Activated CD4-positive, alpha-beta T cell treated with anti-CD3 and anti-CD28 coated beads for 4 hours (primary cell): ENCODE measurements around the gene ZNF296.
A peak's percentile ranks its signal among the peaks of the same experiment; 100 is the strongest.
"Not testable (repeated sequence)": the region's sequence is repeated elsewhere in the genome, so short reads cannot be mapped to it uniquely, and the experiment has no call there.

Source experiments
- DNase-seq, 2 donors: peaks; one replicate each; pipeline ENCODE4 v3.0.0-alpha.2; 2020

The ZNF296 gene

GRCh38 chr19:45076029-45076850, at the start of gene ZNF296:
TSS of gene ZNF296 (minus strand) at chr19:45076478. CDS start at chr19:45076373, 105 bp downstream.
- peak; percentile 76 for DNase-seq

DNA sequence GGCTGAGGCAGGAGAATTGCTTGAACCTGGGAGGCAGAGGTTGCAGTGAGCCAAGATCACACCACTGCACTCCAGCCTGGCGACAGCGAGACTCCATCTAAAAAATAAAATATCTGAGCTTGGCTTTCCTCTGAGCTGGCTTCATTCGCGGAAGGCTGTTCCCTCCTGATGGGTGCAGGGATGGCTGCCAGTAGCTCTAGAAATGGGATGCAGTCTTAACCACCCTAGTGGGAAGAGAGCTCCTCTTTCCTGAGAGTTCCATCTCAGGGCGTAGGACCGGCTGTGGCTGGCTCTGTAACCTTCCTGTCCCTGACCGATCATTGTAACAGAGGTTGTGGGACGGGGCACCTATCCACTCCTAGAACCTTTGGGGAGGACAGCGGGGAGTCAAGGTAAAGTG, 49.1 kb upstream of the ZNF296 start:
- no peak for DNase-seq

DNA sequence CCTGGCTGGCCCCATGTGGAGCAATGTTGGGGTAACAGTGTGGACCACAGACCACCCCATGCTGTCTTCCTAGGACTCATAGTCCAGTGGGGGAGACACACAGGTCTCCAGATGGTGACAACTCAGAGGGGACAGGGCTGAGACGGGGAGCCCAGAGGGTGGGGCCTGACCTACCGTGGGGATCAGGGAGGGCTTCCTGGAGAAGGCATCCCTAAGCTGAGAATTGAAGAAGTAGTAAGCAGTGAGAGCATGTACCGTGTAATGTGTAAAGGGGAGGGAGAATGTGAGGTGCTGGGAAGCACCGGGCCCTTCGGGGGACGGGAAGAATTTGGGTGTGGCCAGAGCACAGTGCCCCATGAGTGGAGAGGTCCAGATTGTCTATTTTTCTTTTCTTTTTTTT, 47.7 kb upstream of the ZNF296 start:
- no peak for DNase-seq

DNA sequence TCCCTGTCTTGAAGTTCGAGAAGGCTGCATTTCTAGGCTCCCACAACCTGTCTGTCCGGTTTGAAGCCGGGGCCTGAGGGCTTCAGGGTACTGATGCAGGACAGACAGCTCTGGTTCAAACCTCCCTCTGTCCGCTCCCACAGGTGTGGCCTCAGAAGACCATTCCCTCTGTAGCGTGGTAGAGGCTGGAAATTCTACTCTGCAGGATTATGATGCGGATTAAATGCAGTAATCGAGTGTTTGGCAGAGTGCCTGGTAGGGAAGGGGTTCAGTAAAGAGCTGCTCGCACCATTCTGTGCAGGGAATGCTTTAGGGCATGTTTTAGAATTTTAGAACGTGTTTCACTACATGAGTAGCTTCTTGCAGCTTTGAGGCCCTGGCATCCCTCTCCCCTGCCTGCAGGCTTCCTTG, 47.2 kb upstream of the ZNF296 start:
- no peak for DNase-seq

- no peak for DNase-seq
These were observed 46.6 kb upstream of the ZNF296 start for GRCh38 chr19:45122832-45123231.

DNA sequence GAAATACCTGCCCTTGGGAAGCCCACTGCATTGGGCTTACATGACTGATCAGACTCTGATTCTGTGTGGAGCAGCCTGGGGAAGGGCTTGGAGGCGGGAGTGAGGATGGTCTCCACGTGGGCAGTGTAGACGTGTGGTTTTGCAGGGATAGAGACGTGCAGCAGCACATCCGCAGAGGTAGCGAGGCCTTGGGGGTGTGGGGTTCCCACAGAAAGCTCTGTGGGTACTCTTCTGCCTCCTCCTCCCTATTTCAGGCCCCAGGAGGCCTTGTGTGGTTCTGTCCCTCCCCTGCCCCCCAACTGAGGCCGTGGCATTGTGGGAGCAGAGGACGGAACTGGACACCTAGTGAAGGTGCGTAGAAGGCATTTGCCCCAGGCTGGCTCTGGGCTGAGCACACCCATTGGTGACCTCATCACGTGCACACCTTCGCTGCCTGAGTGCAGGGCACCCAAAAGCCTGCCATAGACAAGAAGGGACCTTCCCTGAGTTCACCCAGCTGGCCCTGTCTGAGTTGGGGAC, 45.6 kb upstream of the ZNF296 start:
- no peak for DNase-seq

GRCh38 chr19:45119582-45119981, 43.3 kb upstream of the ZNF296 start:
- no peak for DNase-seq

DNA sequence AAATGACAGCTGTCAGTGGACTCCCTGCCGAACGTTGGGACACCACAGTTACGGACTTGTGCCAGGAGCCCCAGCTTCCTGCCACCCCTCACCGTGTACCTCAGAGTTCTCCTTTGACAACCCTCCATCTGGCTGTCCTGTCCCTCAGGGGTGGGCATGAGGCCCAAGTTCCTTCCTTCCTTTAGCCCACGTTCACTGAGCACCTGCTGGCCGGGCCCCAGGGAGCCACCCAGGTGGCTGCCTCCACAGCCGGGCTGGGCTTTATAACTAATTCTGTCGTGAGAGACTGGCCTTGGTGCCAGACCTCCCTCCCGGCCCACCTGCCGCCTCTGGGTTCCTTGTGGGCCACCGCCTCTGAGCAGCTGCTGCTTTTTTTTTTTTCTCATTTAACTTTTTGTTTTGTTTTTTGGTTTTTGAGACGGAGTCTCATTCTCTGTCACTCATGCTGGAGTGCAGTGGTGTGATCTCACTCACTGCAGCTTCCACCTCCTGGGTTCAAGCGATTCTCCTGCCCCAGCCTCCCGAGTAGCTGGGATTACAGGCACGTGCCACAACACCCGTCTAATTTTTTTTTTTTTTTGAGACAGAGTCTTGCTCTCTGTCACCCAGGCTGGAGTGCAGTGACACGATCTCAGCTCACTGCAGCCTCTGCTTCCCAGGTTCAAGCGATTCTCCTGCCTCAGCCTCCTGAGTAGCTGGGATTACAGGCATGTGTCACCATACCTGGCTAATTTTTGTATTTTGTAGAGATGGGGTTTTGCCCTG, 42.5 kb upstream of the ZNF296 start:
- DNase-seq: not testable (repeated sequence)

DNA sequence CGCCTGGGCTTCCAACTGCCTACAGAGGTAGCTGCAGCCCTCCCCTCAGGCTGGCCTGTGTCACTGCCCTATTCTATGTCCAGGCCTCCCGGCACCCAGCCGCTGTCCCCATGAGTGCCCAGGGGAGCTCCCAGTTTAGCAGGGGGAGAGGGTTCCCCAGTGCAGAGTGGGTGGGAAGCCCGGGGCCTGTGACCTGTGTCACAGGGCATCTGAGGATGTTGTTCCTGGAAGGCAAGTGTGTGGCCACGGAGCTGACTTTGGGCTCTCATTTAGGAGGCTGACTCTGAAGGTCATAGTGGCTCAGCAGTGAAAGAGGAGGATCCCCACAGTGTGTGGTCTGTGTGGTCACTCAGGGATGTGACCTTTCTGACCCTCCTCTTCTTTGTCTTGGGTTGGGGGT, 41.8 kb upstream of the ZNF296 start:
- no peak for DNase-seq

GRCh38 chr19:45117671-45118070, 41.4 kb upstream of the ZNF296 start:
- no peak for DNase-seq

DNA sequence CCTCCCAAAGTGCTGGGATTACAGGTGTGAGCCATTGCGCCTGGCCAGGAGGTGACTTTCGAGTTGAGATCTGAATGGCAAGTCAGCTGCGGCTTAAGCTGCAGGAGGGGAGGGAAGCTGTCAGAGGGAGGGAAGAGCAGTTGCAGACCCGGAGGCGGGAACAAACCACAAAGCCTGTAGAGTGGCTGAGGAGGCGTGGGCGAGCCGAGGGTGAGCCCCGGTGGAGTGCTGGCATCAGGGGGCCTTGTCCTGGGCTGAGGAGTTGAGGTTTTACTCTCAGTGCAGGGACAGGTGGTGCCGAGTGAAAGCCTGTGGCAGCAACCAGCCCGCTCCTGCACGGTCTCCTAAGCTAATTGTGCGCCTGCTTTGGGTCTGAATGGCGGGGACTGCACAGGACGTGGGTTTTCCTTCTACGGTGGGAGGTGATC, 40.9 kb upstream of the ZNF296 start:
- DNase-seq: peak; percentile 57 to 69

GRCh38 chr19:45115809-45116615, 39.7 kb upstream of the ZNF296 start:
- DNase-seq: no peak

DNA sequence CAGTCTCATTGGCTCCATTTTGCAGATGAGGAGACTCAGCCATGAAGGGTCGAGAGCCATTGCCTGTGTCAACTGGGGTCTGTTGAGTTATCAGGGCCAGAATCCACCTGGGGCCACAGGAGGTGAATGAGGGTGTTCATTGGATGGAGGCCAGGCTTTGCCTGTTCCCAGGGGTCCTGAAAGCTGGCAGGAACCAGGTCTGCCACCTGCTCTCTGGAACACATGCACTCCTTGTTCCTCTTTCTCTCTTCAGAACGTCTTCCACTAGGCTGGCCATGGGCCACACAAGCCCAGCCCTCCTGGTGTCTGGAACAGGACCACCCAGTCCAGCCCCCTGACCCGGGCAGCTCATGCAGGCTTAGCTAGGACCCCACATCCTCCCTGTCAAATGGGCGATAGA, 37.8 kb upstream of the ZNF296 start:
- DNase-seq: no peak

- DNase-seq: no peak
These were observed 37.4 kb upstream of the ZNF296 start for GRCh38 chr19:45113628-45114027.

- no peak for DNase-seq
These were observed 36.0 kb upstream of the ZNF296 start for GRCh38 chr19:45112111-45112827.

GRCh38 chr19:45110851-45111266, 34.6 kb upstream of the ZNF296 start:
- no peak for DNase-seq

- no peak for DNase-seq
These were observed 31.4 kb upstream of the ZNF296 start for GRCh38 chr19:45107621-45108150.

DNA sequence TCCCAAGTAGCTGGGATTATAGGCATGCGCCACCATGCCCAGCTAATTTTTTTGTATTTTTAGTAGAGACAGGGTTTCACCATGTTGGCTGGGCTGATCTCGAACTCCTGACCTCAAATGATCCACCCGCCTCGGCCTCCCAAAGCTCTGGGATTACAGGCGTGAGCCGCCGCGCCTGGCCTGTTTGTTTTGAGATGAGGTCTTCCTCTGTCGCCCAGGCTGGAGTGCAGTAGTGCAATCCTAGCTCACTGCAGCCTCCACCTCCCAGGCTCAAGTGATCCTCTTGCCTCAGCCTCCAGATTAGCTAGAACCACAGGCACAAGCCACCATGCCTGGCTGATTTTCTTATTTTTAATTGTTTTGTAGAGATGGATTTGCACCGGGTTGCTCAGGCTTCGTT, 30.1 kb upstream of the ZNF296 start:
- not testable (repeated sequence) for DNase-seq

DNA sequence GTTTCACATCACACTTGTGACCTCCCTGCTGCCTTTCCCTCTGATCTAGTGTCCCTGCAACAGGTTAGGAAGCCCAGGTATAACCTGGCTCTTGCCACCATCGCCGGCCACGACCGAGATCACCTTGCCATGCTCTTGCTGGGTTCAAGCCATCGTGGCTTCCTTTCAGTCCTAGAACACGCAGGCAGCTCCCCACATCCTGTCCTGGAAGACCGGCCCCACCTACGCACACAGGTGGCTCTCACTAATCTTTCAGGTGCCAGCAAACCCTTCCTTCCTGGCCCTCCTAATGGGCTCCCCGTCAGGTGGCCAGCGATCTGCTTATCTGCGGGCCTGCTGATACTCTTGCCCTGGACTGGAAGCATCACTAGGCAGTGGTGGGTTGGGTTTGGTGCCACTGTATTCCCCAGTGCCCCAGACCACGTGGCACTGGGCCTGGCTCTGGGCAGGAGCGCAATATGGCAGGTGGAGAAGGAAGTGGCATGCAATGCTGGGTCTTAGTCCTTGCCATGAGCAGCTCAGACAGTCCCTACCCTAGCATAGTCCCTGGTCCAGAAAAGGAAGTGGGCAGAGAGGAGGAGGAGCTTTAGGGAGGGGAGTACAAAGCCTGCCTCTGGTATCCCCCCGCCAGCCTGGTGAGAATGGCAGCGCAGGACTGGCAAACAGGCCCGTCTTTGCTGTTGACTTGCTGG, 28.5 kb upstream of the ZNF296 start:
- no peak for DNase-seq

- DNase-seq: no peak
These were observed 27.4 kb upstream of the ZNF296 start for GRCh38 chr19:45103508-45104319.

GRCh38 chr19:45103156-45103507, 26.9 kb upstream of the ZNF296 start:
- DNase-seq: peak; percentile 39 to 45
